IPS-11a (cell line): Measurements from ENCODE around the gene NID1.
A peak's percentile ranks its signal among the peaks of the same experiment; 100 is the strongest.
"Not testable (repeated sequence)": the region's sequence is repeated elsewhere in the genome, so short reads cannot be mapped to it uniquely, and the experiment has no call there.

Experiments used
- H3K4me3 ChIP-seq: one replicate; pipeline ENCODE4 v1.5.1; 2013; ENCODE audit warnings: low read depth, low read length, control low read depth

Gene NID1

DNA sequence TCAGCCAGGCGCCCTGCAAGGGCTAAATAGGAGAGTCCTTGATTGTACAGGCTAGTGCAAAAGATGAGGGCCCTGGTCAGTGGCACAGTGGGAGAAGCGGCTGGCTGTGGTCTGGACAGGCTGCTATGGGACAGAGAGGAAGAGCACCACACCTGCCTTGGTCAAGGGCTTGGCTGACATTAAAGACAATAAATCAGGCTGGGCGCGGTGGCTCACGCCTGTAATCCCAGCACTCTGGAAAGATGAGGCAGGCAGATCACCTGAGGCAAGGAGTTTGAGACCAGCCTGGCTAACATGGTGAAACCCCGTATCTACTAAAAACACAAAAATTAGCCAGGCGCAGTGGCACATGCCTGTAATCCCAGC is 62.9 kb downstream of the NID1 start:
- no peak overlapping the region for H3K4me3 ChIP-seq

DNA sequence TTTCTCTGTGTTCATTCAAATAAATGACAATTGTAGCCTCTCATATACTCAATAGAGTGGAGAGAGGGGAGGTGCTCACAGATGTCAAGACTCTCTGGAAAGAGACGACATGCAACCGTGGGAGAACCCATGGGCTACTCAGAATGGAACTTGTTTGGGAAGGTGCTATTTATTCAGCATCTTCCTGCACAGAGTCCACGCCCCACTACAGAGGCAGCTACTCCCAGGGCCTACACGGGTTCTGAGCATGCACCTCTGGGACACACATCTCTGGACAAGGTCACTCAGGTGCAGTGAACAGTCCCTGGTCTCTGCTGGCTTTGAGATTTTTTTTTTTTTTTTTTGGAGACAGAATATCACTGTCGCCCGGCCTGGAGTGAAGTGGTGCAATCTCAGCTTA is 64.1 kb downstream of the NID1 start:
- no peak overlapping the region for H3K4me3 ChIP-seq

GRCh38 chr1:235999259-235999925 is 65.5 kb downstream of the NID1 start:
- no peak overlapping the region for H3K4me3 ChIP-seq

- H3K4me3 ChIP-seq: no peak overlapping the region
Observed at GRCh38 chr1:235998812-235999211, 66.1 kb downstream of the NID1 start.

DNA sequence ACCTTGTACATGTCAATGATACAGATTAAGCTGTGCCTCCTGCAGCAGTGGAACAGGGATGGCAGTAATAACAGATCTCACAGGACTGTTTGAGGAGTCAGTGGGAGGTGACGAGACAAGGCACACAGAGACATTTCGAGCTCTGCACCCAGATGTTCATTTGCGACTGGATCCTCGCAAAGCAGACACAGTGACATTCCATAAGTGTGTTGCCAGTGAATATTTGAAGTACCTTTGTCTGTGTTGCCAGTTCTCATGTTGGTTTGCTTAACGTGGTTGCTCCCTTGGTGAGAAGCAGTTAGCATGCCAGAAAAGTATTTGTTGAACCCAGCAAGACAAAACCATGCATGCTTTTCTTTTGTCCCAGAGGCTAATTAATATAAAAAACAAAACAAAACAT is 67.0 kb downstream of the NID1 start:
- no peak overlapping the region for H3K4me3 ChIP-seq

DNA sequence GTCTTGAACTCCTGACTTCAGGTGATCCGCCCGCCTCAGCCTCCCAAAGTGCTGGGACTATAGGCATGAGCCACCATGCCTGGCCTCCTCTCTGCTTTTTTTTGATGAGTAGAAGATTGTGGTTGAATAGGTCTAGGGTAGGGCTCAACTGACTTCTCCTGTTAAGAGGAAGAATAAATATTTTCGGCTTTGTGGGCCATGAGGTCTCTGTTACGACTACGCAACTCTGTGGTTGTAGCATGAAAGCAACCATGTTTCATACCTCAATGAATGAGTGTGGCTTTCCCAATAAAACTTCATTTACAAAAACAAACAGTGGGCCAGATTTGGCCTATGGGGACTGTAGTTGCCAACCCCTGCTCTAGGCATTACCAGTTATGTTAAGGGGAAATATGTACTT is 67.8 kb downstream of the NID1 start:
- H3K4me3 ChIP-seq: no peak overlapping the region

DNA sequence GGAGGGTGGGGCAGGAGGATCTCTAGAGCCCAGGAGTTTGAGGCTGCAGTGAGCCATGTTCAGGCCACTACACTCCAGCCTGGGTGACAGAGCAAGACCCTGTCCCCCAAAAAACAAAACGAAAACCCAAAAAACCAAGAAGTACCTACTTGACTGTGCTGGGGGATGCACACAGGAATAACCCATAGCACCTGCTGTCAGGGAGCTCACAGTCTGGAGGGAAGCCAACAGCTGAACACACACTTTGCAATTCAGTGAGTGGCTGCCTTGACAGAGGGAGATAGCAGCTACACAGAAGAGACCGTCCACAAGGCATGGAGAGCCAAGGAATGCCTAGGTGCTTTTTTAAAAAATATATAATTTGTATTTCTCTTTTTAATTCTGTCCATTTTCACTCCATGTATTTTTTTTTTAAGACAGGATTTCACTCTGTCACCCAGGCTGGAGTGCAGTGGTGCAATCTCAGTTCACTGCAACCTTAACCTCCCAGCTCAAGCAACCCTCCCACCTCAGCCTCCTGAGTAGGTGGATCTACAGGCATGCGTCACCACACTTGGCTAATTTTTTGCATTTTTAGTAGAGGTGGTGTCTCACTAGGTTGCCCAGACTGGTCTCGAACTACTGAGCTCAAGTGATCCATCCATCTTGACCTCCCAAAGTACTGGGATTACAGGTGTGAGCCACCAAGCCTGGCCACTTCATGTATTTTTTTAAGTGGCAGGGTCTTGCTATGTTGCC is 68.7 kb downstream of the NID1 start:
- H3K4me3 ChIP-seq: no peak overlapping the region

DNA sequence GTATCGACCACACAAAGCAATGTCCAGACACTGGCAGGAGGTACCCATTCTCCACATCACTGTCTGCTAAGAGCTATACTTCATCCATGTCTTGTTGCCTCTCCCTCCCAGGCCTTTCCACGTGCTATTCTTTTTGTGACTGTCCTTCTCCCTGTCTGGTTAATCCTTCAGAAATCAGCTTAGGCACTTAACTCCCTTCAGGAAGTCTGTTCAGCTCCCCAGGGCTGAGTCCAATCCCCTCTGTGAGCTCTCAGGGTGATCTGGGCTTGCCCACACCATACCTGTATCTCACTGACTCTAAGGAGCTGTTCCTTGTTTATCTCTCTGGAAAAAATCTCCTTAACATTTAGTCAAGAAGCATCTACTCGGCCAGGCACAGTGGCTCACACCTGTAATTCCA is 69.4 kb downstream of the NID1 start:
- no peak overlapping the region for H3K4me3 ChIP-seq

GRCh38 chr1:235993652-235994051 is 71.2 kb downstream of the NID1 start:
- no peak overlapping the region for H3K4me3 ChIP-seq

DNA sequence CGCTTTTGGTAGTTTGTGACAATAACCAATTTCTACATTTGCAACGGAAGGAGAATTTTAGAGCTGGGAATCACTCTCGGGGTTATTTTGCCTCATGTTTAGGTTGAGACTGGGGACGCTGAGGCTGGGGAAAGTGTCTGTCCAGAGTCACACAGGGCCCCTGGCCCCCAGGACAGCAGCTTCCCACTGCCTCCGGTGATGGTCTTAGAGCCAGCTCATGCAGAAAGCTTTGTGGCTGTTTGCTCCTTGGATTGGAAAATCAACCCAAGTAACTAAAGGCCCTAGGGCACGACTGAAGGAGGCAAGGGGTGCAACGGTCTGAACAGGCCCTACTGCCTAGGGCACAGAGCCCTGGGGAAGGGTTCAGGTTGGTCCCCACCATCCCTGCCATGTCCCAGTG is 72.0 kb downstream of the NID1 start:
- H3K4me3 ChIP-seq: no peak overlapping the region

DNA sequence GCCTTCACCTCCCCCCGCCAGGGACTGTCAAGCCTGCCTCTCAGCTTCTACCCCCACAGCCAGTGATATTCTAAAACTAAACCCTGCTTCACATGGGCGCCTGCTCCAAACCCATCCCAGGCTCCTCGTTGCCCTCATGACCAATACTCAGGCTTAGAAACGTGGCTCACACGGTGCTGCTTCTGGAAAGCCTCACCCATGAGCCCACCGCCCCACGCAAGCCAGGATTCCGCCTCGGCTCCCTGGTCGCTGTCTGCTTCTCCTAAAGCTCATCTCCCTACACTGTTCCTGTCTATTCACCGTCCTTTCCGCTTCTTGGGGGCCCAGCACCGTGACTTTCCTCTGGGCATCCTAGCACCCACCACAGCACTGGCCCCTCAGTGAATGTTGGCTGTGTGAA is 72.5 kb downstream of the NID1 start:
- no peak overlapping the region for H3K4me3 ChIP-seq

DNA sequence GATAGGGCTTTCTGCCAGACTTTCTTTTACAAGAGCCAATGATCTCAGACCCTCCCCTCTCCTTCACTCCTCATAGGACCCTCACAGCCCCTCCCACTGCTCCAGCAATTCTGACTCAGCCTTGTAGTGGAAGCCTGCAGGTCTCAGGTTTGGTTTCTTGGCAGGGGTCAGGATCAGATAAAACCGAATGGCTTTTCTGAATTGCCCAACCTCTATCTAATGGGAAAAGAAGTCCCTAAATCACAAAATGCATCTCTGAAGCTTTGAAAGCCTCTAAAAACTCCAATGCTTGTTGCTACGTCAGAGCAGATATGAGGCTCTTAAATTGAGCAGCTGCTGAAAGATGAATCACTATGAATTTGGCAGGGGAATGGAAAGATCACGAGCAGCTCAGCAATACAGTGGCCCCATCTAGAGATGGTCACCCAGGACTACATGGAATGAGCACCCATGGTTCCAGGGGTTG is 74.5 kb downstream of the NID1 start:
- no peak overlapping the region for H3K4me3 ChIP-seq

- no peak overlapping the region for H3K4me3 ChIP-seq
Observed at GRCh38 chr1:235989105-235989504, 75.8 kb downstream of the NID1 start.

- H3K4me3 ChIP-seq: no peak overlapping the region
Observed at GRCh38 chr1:235986869-235987268, 78.0 kb downstream of the NID1 start.

GRCh38 chr1:235984041-235984825 is 80.7 kb downstream of the NID1 start:
- no peak overlapping the region for H3K4me3 ChIP-seq

DNA sequence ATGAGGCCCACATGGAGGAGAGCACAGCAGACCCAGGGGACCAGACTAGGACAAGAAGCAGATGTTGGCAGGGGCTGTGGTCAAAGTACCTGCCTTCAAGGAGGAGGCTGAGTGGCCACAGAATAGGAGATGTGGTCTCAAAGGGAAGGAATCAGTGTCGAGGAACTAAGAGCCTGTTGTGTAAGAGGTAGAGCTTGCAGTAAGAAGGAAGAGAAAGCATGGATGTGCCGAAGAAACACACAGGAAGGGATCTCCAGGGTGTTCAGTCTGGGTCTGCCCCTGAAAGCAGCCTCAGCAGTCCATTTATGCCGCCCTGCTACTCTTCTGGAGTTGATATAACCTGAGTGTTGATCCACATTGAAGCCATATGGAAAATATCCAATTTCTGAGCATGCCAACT is 83.9 kb downstream of the NID1 start:
- H3K4me3 ChIP-seq: no peak overlapping the region

GRCh38 chr1:235979716-235980333 is 85.1 kb downstream of the NID1 start:
- H3K4me3 ChIP-seq: no peak overlapping the region

GRCh38 chr1:235979176-235979575 is 85.7 kb downstream of the NID1 start:
- H3K4me3 ChIP-seq: no peak overlapping the region

DNA sequence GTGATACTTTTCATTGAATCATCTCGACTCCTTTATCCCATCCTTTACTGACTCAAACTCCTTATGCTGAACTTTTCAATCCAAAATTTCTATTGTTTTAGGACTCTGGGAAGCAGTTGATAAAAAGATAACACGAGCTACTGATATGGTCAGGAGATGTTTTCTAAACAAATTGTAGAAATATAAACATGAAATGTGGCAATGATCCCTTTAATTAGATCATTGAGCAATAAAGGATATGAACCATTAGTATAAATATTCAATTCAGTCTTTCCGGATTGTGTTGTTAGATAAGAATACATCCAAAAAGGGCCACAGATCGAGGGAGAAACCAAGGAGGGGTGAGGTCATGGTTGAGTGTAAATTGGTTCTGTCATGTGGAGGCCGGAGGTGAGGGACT is 88.4 kb downstream of the NID1 start:
- H3K4me3 ChIP-seq: no peak overlapping the region

DNA sequence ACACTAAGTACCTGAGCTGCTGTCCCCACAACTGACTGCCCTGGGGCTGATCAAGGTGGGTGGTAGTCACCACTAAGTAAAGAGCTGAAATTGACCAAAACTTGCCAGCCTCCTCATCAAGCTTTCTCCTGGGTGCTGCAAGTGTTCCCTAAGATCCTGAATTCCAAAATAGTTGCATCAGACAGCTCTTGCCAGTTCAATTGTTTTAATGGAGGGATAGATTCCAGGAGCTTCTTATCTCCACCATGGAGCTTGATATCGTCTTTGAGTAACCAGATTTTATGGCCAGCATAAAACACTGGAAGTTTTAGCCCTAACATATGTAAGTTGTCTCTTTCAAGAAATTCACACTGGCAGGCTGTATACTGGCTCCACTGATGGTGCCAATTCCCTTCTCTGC is 90.3 kb downstream of the NID1 start:
- no peak overlapping the region for H3K4me3 ChIP-seq

DNA sequence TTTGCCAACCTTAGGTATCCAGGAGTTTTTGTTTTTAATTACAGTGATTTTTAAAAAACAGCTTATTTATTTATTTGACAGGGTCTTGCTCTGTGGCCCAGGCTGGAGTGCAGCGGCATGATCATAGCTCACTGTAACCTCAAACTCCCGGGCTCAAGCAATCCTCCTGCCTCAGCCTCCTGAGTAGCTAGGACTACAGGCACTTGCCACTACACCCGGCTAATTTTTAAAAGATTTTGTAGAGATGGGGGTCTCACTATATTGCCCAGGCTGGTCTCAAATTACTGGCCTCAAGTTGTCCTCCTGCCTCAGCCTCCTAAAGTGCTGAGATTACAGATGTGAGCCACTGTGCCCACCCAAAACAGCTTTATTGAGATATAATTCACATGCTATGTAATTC is 92.2 kb downstream of the NID1 start:
- not testable (repeated sequence) for H3K4me3 ChIP-seq

DNA sequence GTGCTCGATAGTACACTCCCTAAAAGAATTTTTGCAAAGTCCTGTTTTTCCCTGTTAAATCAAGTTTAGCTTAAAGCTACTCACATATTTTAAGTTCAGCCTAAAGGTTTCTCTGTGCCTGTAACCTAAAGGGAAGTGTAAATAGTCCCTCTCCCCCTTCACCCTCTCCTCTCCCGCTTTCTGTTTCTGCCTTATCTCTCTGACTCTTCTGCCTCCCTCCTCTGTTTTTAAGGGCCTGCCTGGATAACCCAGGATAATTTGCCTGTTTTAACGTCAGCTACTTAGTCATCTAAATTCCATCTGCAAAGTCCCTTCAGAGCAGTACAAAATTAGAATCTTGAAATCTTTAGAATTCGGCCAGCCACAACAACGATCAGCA is 92.6 kb downstream of the NID1 start:
- H3K4me3 ChIP-seq: peak overlapping the region; percentile 36
